HG02588 (cell line): ENCODE results near the gene FHIT.

Experiments used
- ATAC-seq: cut with Tn5 transposase; IDR thresholded peaks from one replicate; pipeline ENCODE4 v1.9.1; 2021; ENCODE audit warnings: mild to moderate bottlenecking, moderate library complexity; ENCODE audit not compliant: unreplicated experiment

FHIT gene

GRCh38 chr3:60269377-60269776, 981.9 kb downstream of the FHIT start:
- ATAC-seq = no peak

- ATAC-seq = no peak
These were observed 983.1 kb downstream of the FHIT start for GRCh38 chr3:60268123-60268522.

GRCh38 chr3:60266444-60266843, 984.8 kb downstream of the FHIT start:
- no peak for ATAC-seq

- ATAC-seq = no peak
These were observed 988.1 kb downstream of the FHIT start for GRCh38 chr3:60263191-60263590.

- ATAC-seq = no peak
These were observed 988.7 kb downstream of the FHIT start for GRCh38 chr3:60262546-60262945.

- no peak for ATAC-seq
These were observed 990.7 kb downstream of the FHIT start for GRCh38 chr3:60260546-60260945.

GRCh38 chr3:60250810-60251209, 1000.4 kb downstream of the FHIT start:
- ATAC-seq = no peak

GRCh38 chr3:60250206-60250605, 1001.0 kb downstream of the FHIT start:
- ATAC-seq = no peak

- ATAC-seq = no peak
These were observed 1004.9 kb downstream of the FHIT start for GRCh38 chr3:60246361-60246760.

GRCh38 chr3:60243456-60243855, 1007.8 kb downstream of the FHIT start:
- no peak for ATAC-seq

GRCh38 chr3:60240492-60240891, 1010.8 kb downstream of the FHIT start:
- no peak for ATAC-seq

- ATAC-seq = no peak
These were observed 1012.7 kb downstream of the FHIT start for GRCh38 chr3:60238550-60238949.

GRCh38 chr3:60229502-60229901, 1021.8 kb downstream of the FHIT start:
- no peak for ATAC-seq

- ATAC-seq = no peak
These were observed 1022.4 kb downstream of the FHIT start for GRCh38 chr3:60228823-60229222.

- ATAC-seq = no peak
These were observed 1024.3 kb downstream of the FHIT start for GRCh38 chr3:60226912-60227311.

- no peak for ATAC-seq
These were observed 1025.4 kb downstream of the FHIT start for GRCh38 chr3:60225848-60226247.

GRCh38 chr3:60220768-60221167, 1030.5 kb downstream of the FHIT start:
- ATAC-seq = no peak

GRCh38 chr3:60219501-60219900, 1031.8 kb downstream of the FHIT start:
- no peak for ATAC-seq

- no peak for ATAC-seq
These were observed 1033.9 kb downstream of the FHIT start for GRCh38 chr3:60217156-60217911.

GRCh38 chr3:60216462-60217075, 1034.7 kb downstream of the FHIT start:
- no peak for ATAC-seq

- no peak for ATAC-seq
These were observed 1035.3 kb downstream of the FHIT start for GRCh38 chr3:60215946-60216345.

GRCh38 chr3:60207905-60208304, 1043.3 kb downstream of the FHIT start:
- ATAC-seq = no peak

- no peak for ATAC-seq
These were observed 1045.0 kb downstream of the FHIT start for GRCh38 chr3:60206206-60206605.
